NCI-H2227 (cell line): ENCODE measurements around the gene EPN2.

Experiments
- DNase-seq: peaks from one replicate; lab custom pipeline; 2025; ENCODE audit not compliant: unreplicated experiment; lab: John Stamatoyannopoulos, UW

EPN2 gene

DNA sequence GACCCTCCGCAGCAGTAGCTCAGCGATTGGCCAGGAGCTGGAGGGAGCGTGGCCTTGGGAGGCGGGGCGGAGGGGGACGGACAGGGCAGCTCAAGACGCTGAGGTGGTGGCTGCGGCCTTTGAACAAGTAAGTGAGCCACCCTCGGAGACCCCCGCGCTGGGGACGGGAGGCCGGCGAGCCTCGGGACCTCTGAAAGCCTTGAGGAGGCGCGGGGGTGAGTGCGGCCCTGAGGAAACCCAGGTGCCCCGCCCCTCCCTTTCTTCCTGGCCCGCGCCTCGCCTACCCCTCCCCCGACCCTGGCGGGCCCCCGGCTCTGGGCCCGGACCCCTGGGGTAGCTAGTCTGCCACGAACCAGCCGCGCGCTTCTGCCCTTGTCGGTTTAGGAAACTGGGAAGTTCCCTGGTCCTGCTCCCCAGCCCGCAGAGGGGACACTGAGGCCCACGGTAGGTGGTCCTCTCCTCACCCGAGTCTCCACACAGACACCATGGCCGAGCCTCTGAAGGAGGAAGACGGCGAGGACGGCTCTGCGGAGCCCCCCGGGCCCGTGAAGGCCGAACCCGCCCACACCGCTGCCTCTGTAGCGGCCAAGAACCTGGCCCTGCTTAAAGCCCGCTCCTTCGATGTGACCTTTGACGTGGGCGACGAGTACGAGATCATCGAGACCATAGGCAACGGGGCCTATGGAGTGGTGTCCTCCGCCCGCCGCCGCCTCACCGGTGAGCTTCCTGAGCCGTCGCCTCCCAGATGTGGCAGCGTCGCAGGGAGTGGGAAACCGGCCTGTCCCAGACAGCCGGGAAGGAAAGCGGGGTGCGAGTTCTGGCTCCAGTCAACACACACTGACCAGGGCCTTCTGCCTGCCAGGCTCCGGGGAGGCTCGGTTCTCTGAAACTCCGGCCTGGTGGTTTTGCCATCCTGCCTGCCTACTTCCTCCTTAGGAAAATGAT, 141.5 kb downstream of the EPN2 start, which contains the start of gene MAPK7:
MAPK7 (plus strand) TSS at position 83 of the 945 bp plus-strand sequence; CDS start at position 486, 403 bp downstream.
- DNase-seq = no peak

DNA sequence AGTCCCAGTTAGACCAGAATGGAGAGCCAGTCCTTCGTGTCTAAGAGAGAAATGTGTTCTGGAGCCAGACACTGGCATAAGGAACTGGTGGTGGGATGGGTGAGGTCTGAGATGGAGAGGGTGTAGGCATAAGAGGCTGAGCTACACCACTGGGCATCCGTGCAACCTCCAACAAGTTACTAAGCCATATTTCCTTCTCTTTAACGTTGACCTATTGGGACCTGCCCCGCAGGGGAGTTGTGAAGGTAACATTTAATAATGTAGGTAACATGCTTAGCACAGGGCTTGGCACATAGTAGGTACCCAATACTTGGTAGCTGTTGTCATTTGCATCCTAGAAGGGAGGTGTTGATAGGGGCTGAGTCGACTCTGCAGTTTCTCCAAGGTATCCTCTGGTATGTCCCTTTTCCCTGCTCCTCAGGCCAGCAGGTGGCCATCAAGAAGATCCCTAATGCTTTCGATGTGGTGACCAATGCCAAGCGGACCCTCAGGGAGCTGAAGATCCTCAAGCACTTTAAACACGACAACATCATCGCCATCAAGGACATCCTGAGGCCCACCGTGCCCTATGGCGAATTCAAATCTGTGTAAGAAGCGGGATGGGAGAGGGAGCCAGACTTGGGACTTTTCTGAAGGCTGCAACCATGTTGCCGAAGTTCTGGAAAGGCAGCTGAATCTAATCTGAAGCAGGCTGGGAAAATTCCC, 142.3 kb downstream of the EPN2 start:
- no peak for DNase-seq

DNA sequence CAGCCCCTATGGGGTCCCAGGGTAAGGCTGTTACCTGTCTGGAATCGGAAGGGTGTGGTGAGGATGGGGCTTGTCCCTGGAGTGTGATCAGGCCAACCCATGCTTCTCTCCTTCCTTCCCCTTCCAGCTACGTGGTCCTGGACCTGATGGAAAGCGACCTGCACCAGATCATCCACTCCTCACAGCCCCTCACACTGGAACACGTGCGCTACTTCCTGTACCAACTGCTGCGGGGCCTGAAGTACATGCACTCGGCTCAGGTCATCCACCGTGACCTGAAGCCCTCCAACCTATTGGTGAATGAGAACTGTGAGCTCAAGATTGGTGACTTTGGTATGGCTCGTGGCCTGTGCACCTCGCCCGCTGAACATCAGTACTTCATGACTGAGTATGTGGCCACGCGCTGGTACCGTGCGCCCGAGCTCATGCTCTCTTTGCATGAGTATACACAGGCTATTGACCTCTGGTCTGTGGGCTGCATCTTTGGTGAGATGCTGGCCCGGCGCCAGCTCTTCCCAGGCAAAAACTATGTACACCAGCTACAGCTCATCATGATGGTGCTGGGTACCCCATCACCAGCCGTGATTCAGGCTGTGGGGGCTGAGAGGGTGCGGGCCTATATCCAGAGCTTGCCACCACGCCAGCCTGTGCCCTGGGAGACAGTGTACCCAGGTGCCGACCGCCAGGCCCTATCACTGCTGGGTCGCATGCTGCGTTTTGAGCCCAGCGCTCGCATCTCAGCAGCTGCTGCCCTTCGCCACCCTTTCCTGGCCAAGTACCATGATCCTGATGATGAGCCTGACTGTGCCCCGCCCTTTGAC, 143.5 kb downstream of the EPN2 start:
- no peak for DNase-seq

DNA sequence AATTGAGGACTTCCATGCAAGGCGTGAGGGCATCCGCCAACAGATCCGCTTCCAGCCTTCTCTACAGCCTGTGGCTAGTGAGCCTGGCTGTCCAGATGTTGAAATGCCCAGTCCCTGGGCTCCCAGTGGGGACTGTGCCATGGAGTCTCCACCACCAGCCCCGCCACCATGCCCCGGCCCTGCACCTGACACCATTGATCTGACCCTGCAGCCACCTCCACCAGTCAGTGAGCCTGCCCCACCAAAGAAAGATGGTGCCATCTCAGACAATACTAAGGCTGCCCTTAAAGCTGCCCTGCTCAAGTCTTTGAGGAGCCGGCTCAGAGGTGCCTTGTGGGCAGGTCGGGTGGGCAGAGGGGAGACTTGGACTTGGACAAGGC, 144.2 kb downstream of the EPN2 start:
- no peak for DNase-seq

DNA sequence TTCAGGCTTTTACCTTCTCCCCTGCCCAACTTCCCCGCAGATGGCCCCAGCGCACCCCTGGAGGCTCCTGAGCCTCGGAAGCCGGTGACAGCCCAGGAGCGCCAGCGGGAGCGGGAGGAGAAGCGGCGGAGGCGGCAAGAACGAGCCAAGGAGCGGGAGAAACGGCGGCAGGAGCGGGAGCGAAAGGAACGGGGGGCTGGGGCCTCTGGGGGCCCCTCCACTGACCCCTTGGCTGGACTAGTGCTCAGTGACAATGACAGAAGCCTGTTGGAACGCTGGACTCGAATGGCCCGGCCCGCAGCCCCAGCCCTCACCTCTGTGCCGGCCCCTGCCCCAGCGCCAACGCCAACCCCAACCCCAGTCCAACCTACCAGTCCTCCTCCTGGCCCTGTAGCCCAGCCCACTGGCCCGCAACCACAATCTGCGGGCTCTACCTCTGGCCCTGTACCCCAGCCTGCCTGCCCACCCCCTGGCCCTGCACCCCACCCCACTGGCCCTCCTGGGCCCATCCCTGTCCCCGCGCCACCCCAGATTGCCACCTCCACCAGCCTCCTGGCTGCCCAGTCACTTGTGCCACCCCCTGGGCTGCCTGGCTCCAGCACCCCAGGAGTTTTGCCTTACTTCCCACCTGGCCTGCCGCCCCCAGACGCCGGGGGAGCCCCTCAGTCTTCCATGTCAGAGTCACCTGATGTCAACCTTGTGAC, 144.7 kb downstream of the EPN2 start:
- no peak for DNase-seq

DNA sequence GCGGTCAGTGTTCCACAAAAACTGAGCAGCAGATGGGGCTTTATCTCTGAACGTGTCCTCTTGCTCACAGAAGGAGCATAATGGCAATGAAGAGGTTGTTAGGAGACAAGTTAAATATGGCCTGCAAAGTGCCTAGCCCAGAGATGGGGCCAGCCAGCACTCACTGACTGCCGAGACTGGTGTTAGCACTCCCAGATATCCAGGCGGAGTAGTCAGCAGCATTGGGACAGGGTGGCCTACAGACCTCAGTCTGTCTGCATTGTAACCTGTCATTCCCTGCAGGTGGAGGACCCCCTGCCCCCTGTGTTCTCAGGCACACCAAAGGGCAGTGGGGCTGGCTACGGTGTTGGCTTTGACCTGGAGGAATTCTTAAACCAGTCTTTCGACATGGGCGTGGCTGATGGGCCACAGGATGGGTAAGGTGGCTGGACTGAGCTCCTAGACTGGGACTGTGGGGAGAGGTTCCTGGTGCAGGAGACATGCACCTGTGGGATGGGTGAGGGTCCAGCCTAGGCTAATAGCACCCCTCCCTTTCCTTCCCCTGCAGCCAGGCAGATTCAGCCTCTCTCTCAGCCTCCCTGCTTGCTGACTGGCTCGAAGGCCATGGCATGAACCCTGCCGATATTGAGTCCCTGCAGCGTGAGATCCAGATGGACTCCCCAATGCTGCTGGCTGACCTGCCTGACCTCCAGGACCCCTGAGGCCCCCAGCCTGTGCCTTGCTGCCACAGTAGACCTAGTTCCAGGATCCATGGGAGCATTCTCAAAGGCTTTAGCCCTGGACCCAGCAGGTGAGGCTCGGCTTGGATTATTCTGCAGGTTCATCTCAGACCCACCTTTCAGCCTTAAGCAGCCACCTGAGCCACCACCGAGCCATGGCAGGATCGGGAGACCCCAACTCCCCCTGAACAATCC, 145.6 kb downstream of the EPN2 start:
- DNase-seq = no peak

DNA sequence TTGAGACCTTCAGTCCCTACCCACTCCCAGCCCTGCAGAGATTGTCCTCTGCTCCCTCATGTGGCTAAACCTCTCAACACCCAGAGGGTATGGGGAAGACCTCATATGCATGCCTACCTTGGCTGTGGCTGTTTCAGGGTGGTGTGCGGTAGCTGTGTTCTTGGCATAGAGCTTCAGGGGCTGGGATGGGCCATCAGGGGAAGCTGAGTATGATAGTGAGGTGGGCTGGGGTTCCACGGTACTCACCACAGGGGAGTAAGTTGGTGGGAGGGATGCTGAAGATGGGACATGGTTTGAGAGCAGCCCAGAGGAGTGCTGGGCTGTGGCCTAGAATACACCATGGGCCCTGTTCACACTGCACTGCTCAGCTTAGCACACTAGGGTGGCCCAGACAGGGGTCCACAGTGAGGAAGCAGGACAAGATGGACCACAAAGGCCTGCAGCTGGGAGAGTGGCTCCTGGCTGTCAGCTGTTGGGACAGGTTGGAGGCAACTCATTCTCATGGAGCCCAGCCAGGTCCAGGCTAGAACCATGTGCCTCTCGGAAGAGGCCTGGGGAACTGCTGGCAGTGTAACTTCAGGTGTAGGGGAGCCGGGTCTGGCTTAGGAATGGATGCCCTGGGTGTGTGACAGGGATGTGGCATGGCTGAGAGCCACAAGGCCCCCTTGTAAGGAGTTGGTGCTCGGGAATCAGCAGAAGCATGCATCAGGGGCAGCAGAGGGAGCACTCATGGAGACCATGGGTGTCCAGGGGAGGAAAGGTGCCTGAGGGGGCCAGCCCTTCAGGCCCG, 146.7 kb downstream of the EPN2 start:
- no peak for DNase-seq

DNA sequence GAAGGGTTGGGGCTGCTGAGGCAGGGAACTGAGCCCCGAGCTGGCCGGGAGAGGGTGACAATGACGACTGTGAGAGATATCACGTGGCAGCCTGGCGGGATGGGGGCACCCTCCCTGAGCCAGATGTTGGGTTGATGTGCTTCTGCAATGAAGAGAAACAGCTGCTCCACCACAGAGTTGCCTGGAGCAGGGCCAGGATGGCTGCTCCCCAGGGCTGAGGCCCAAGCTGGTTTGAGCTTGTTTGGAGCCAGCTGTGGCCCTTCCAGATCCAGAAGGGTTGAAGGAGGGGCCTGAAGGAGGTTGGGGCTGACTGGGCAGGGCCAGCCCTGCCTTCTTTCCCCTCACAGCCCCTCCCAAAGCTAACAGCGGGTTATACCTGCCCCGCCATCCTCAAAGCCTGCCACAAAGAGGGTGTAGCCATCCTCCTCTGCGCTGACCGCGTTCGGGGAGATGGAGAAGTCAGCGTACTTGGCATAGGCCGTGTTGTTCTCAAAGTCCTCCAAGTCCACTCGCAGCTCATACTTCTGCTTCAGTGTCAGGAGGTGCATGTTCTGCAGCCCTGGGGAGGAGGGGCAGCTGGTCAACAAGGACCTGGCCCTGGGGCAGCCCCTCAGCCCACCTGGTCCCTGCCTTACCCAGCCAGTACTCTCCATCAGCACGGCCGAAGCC, 147.7 kb downstream of the EPN2 start:
- no peak for DNase-seq

DNA sequence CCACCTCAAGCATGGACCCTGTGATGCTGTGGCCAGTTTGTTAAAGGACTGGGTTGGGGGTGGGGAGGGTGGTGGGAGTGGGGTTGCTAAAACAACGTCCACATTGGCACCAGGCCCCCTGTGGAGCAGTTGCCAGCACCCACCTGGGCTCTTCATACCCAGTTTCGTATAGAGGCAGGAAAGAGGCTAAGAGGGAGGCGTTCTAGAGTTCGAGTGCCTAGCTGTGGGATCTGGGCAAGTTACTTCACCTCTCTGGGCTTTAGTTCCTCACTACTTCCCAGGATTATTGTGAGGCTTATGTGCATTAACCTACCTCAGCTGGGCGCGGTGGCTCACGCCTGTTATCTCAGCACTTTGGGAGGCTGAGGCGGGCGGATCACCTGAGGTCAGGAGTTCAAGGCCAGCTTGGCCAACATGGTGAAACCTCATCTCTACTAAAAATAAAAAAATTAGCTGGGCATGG, 148.4 kb downstream of the EPN2 start:
- DNase-seq = no peak
